Hematopoietic multipotent progenitor cell treated with erythropoietin and hydrocortisone succinate and interleukin-3 and kit ligand, for 8 days (in vitro differentiated cells): ENCODE results near the gene MLLT10.

Experiments
- DNase-seq: peaks from one replicate; pipeline ENCODE4 v3.0.0-alpha.2; 2015

The MLLT10 gene

GRCh38 chr10:21533467-21534279 lies at the start of gene MLLT10:
MLLT10 (plus strand) TSS chr10:21534232; CDS start chr10:21534645, 413 bp downstream.
- DNase-seq = peak; percentile 94

- no peak for DNase-seq
Observed at GRCh38 chr10:21487416-21488180, 46.4 kb upstream of the MLLT10 start.

DNA sequence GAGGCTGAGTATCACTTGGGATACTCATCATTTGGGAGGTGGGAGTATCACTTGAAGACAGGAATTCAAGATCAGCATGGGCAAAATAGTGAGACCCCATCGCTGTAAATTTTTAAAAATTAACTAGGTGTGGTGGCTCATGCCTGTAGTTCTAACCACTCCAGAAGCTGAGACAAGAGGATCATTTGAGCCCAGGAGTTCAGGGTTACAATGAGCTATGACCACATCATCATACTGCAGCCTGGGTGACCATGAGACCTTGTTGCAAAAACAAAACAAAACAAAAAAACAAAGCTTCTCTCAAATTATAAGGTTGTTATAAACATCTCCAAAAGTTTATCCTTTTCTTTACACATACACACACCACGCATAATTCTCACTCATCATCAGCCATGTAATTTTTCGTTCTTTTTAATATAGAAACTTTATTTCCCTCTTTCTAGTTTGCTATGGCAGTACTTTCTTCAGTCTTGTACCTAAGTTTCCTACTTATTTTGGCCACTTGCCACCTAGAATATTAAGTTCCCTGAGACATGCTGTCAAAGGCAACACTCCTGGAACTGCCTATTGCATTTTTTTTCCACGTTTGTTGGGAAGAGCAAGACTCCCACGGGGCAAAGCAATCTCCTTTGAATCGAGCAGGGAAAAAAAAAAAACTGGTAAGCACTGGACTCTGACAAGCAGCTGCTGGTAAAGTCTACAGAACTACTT lies 45.6 kb upstream of the MLLT10 start:
- DNase-seq = no peak

DNA sequence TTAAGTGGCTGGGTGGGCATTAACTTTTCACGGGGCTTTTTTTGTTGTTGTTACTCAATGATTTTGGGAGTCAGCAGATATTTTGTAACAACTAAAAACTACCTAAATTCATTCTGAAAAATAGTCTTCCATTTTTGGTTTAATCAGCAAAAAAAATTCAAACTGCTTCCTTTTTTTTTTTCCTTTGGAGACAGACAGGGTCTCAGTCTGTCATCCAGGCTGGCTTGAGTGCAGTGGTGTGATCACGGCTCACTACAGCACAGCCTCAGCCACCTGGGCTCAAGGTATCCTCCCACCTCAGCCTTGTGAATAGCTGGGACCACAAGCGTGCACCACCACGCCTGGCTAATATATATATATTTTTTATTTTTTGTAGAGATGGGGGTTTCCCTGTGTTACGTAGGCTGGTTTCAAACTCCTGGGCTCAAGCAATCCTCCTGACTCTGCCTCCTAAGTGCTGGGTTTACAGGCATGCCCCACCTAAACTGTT lies 45.0 kb upstream of the MLLT10 start:
- no peak for DNase-seq

- no peak for DNase-seq
Observed at GRCh38 chr10:21490028-21490710, 43.9 kb upstream of the MLLT10 start.

GRCh38 chr10:21490711-21491105 lies 43.3 kb upstream of the MLLT10 start:
- DNase-seq = no peak

- DNase-seq = no peak
Observed at GRCh38 chr10:21492421-21492820, 41.6 kb upstream of the MLLT10 start.

- DNase-seq = no peak
Observed at GRCh38 chr10:21493784-21494183, 40.2 kb upstream of the MLLT10 start.

DNA sequence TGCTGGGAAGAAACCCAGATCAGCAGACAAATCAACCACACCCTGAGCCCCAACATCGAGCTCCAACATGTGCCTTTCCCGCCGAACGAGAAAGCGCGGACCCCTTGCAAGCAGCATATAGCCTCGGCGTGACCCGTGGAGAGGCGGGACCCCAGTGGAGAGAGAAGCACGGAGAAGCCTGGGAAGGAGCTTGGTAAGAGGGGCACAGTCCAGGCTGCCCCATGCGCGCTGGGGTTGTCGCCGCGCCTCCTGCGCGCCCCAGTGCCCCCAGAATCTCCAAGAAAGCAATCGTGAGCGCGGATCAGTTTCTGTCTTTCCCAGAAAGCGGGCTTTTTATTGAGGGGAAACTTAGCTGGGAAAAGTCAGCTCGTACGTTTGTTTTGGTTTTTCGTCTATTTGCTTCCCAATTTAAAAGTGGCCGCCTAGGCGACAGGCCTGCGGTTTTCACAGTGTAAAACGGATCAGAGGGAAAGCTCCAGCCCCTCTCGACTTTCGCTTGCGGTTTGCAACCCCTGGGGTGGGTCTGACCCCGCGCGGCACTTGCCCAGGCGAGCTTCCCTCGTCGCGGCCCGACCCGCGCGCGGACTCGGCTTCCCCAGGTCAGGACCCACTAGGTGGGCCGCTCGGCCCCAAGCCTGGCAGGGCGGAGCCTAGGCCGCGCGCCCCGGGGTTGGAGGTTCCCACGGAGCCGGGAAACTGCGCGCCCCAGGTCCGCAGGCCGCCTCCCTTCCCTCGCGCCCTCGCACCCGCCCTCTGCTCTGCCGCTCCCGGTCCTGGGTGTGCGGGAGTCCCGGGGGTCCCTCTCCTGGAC lies 39.6 kb upstream of the MLLT10 start:
- DNase-seq = no peak

GRCh38 chr10:21495002-21495751 lies 38.9 kb upstream of the MLLT10 start:
- DNase-seq = no peak

GRCh38 chr10:21495752-21496342 lies 38.2 kb upstream of the MLLT10 start:
- peak; percentile 69 for DNase-seq

- peak; percentile 29 for DNase-seq
Observed at GRCh38 chr10:21496343-21497176, 37.5 kb upstream of the MLLT10 start.

DNA sequence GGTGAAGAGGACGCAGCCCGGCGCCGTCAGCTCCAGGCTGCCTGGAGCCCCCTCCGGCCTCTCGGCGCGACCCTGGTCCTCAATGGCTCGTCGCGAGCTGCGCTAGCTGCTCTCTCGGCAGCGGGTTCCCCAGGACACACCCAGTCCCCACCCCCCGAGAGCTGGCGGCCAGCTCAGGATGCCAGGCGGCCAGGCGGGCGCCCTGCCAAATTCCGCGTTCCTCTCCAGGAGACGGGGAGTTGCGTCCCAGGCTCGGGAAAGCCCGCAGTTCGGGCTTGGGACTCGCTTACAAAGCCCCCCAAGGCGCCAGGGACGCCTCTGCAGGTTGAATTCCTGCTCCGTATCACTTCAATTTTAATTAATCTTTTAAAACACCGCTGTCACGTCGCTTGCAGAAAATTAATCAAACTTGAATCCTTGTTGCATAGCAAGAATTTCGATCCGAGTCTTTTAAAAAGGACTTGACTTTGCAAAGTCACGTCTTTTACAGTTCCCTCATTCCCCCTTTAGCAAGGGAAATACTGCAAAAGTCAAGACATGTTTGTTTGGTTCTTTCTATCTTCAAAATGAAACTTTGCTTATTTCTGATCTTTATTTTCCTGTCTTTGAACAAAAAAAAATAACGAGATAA lies 36.7 kb upstream of the MLLT10 start:
- peak; percentile 61 for DNase-seq

- no peak for DNase-seq
Observed at GRCh38 chr10:21498377-21498776, 35.7 kb upstream of the MLLT10 start.

DNA sequence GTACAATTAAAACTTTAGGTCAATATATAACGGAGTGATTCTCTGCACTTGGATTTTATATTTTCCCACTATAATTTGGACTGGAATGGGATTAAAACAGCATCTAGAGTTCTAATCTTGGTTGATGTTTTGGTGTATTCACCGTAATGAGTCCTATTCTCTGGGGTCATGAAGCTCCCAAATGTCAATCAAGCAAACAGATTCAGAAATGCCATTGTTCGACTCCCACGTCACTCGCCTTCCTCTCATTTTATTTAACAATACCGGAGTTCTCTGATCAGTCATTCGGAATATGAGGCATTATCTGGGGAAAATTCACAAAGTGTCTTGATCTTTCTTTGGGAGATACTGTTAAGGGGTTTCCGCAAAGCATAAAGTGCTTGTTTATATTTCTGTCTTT lies 35.0 kb upstream of the MLLT10 start:
- no peak for DNase-seq

DNA sequence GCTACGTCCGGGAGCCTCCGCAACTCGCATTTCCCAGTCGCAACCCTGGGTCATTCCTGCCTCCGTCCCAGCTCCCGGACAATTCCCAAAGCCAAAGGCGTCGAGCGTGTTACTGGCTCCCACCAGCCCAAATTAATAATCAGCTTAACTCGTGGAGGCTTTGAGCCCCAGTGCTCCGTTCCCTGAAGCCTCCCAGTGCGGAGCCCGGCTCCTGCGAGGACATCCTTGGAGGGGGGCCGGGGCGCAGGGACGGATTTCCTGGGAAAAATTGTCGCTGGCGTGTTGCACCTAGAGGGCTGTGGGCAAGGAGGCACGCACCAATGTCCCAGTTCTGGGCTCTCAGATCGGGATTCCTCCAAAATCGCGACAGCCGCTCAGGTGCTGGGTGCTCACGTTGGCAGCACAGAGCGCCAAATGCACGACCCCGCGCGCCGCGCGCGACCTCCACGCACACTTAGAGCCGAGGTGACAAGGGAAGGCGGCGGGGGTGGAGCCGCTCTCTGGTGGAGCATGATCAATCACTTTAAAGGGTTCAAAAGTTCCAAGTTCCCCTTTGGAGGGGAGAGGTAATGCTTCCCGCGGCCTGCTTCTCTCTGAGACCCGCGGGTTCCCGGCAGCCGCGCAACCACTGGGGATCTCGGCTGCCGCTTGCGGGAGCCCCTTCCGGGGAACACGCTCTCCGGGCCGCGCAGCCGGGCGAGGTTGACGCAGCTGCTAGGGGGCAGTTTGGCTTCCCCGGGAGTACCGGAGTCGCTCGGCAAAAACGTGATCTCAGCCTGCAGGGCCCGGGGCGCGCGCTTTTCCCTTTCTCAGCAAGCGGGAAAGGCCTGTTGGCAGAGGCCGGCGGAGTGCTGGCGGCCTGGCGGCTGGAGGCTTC lies 34.1 kb upstream of the MLLT10 start:
- no peak for DNase-seq

DNA sequence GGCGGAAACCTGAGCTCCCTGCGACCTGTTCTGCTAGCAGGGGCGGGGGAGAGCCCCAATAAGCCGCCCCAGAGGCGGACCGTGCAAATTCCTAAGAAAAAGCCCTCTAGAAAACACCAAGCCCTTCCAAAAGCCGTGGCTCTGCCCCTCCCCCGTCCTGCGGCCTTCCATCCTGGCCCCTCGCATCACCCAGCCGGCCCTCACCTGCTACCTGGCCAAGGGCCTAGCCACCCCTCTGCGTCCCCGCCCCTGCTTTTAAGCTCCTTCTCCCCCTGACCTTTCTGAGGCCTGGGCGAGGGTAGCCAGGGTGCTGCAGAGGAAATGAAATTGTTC lies 33.5 kb upstream of the MLLT10 start:
- no peak for DNase-seq

- no peak for DNase-seq
Observed at GRCh38 chr10:21501091-21501490, 32.9 kb upstream of the MLLT10 start.
